Subcutaneous preadipocyte (primary cell): ENCODE data around the gene SF3A1. TPM values are rescaled to one million over a fixed set of nuclear protein-coding genes. Genes with fewer than 3 reads are reported as not detected.

Source experiments
- total RNA-seq: library from RNA; depleted of rRNA; stranded (reverse); fragments of >200 nt; gene quantifications from 2 replicates; pipeline ENCODE4 v1.2.3, GENCODE V29; 2012

SF3A1 gene, protein sequence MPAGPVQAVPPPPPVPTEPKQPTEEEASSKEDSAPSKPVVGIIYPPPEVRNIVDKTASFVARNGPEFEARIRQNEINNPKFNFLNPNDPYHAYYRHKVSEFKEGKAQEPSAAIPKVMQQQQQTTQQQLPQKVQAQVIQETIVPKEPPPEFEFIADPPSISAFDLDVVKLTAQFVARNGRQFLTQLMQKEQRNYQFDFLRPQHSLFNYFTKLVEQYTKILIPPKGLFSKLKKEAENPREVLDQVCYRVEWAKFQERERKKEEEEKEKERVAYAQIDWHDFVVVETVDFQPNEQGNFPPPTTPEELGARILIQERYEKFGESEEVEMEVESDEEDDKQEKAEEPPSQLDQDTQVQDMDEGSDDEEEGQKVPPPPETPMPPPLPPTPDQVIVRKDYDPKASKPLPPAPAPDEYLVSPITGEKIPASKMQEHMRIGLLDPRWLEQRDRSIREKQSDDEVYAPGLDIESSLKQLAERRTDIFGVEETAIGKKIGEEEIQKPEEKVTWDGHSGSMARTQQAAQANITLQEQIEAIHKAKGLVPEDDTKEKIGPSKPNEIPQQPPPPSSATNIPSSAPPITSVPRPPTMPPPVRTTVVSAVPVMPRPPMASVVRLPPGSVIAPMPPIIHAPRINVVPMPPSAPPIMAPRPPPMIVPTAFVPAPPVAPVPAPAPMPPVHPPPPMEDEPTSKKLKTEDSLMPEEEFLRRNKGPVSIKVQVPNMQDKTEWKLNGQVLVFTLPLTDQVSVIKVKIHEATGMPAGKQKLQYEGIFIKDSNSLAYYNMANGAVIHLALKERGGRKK
- total RNA-seq, result 19.5 and 41.4 TPM in 2 replicates

DNA sequence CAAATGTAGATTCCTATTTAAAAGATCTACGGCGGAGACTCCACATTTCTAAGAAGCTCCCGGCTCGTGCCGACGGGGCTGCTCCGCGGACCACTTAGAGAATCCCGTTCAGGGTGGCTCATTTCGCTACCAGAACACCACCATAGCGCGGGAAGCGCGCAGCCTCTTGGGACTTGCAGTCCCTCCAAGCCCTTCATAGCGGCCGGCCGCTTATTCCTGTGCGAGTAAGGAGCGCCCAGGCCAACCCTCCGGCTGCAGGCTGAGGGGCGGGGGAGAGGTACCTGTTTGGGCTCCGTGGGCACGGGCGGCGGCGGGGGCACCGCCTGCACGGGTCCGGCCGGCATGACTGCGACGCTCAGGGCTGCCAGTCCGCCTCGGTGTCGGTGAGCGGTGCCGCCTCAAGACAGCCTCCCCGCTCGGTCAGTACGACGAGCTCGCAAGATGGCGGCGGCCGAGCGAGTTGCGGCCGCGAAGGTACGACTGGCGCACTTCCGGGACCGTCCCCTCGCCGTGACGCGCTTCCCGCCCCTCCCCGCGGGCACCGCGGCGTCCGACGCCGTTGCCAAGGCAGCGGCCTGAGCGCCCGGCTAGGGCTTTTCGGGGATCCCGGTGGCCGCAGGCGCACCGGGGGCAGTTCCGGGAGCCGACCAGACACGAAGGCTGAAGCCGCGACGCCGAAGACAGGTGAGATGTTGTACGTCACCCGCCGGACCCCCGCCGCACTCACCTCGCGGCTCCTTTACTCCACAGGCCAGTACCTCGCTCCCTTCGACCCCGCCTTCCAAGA, at the start of gene SF3A1, which contains the start of gene CCDC157:
TSS of gene SF3A1 (minus strand) at position 446 of the 787 bp plus-strand sequence. CDS start at position 344, 102 bp downstream.
TSS of gene CCDC157 (plus strand) at position 559 of the 787 bp plus-strand sequence. CDS start 8,994 bp downstream, outside the sequence.

DNA sequence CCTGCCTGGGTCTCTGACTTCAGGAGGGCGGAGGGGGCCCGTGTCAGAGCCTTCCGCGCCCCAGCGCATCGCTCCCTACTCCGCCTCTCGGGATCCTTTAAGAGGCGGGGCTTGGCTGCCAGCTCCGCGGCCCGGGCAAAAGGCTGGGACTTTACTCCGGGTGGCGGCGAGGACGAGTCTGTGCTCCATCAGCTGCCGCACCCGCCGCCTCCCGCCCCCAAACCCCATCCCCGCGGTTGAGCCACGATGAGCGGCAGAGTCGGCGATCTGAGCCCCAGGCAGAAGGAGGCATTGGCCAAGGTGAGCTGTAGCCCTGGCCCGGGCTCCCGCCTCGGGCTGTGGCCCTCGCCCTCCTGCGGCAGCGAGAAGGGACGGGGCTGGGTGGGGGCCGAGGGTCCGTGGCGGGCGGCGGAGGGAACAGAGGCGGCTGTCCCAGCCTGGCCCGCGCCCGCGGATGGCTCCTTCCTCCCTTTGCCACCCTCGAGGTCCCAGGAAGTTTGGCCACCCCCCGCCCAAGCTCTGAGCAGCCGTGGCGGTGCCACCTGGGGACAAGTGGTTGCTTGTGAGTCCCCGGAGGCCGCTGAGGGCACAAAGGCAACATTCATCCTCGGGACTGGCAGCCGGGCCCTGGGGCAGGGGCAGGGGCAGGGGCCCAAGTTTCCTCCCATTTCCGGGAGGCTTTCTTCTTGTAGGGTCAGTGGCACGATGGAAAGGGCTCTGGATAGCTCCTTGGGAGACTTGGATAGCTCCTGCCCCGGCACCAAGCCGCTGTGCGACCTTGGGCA, 40.4 kb upstream of the SF3A1 start, which contains the start of gene SEC14L2:
TSS of gene SEC14L2 (plus strand) at position 148 of the 785 bp plus-strand sequence. CDS start at position 247, 99 bp downstream.

DNA sequence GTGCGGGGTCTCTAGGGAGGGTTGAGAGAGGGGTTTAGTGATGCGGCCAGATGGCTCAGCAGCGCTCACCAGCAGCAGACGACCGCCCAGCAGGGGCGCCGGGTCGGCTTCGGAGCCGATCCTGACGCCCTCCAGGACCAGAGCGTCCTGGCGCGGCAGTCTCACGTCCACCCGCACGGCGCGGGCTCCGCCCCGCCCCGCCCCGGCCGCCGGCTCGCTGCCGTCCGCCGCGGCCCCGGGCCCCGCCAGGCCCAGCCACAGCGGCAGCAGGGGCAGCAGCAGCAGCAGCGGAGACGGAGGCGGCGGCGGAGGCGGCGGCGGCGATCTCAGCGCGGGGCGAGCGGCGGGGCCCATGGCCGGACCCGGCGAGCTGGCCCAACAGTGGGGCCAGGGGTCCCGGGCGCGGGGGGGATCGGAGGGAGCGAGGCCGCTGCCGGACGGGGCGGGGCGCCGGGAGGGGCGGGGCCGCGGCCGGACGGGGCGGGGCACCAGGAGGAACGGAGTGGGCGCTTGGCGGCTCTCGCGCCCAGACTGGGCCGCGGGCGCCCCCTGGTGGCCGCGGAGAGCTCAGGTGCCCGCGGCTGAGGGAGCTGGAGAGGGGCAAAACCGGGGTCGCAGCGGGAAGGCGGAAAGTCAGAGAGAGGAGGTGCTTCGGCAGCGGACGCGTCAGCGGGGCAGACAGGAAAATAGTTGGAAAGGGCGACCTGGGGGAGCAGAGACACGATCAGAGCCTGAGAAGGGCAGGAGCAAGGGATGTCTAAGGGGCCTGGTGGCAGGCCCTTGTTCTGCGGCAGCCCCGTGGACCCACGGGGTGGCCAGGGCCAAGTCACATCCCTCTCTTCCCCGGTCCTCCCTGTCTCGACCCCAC, 30.5 kb upstream of the SF3A1 start, which contains the start of gene RNF215:
TSS of gene RNF215 (minus strand) at position 452 of the 868 bp plus-strand sequence. CDS start at position 354, 98 bp downstream.

DNA sequence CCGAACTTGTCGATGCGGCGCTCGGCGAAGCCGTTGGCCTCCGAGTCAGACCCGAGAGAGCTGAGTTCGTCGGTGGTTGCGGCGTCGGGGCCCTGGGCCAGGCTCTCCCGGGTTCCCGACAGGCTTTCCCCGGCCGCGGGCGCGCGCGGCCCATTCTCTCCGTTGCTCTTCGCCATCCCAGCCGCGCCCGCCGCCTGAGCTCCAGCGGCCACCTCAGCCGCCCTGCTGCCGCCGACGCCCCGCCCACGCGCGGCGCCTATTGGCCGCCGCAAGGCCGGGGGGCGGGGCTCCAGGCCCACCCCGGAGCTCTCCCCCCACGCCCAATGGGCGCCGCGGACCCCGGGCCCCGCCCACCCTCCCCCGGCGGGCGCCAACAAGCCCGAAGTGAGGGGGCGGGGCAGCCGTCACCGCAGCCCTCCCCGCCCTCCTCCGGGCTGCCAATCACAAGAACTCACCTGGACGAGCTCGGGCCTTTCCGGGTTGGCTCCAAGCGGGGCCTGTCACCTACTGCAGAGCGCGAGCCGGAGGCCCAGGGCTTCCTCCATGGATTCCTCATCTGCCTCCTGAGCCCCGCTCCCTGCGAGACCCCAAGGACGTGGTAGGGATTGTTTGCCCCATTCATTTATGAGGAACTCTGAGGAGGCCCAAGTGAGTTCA, 29.9 kb downstream of the SF3A1 start, which contains the start of gene TBC1D10A:
TSS of gene TBC1D10A (minus strand) at position 236 of the 657 bp plus-strand sequence. CDS start at position 176, 60 bp downstream.

DNA sequence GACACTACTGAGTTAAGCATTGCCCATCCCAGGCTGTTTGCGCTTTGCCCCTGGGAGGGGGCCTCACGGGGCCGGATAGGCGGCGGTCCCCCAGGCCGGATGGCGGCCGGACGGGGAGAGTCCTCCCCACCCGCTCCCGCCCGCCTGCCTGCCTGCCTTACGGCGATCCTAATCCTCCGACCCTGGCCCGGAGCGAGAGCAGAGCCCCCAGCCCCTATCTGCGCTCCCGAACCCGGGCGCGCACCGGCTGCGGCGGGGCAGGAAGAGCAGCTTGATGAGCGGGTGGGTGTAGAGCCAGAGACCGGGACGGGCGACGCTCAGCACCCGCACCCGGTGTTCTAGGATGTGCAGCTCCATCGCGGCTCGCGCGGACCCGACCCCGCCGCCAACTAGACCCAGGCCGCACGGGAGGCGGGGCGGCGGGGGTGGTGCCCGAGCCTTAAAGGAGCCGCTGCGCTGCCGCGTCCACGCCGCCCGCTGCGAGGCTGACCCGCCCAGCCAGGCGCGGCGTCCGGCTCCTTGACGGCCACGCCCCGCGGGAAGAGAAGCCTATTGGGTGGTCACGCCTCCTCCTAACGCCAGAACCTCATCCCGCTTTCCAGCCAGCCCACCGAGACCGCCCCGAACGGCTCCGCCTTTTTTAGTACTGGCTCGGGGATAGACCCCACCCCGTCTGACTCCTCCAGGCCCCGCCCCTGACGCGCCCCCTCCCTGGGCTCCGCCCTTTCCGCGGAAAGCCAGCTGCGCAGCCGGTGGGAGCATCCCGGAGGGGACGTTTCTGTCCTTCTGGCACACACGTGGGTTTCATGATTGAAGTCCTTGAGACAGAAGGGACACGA, 67.3 kb downstream of the SF3A1 start, which contains the start of gene CASTOR1:
TSS of gene CASTOR1 (minus strand) at position 365 of the 839 bp plus-strand sequence. CDS start at position 357, 8 bp downstream.

Other genes starting within 250 kb of the SF3A1 start
- 1.5 and 3.1 TPM in 2 replicates for gene LIF, start 110.1 kb downstream of the SF3A1 start, total RNA-seq
- gene OSM, start 90.0 kb downstream of the SF3A1 start, total RNA-seq, result not detected in 2 replicates
- 2.3 and 2.9 TPM in 2 replicates for gene CASTOR1, start 67.4 kb downstream of the SF3A1 start, total RNA-seq
- gene TBC1D10A, start 30.0 kb downstream of the SF3A1 start, total RNA-seq, result 12.9 and 15.6 TPM in 2 replicates
- gene CCDC157, start 113 bp upstream of the SF3A1 start, total RNA-seq, result 1.1 and 1.6 TPM in 2 replicates
- 12.9 and 14.5 TPM in 2 replicates for gene RNF215, start 30.5 kb upstream of the SF3A1 start, total RNA-seq
- gene SEC14L2, start 40.1 kb upstream of the SF3A1 start, total RNA-seq, result 17.4 and 25.0 TPM in 2 replicates
- 6.6 and 10.9 TPM in 2 replicates for gene MTFP1, start 68.9 kb upstream of the SF3A1 start, total RNA-seq
- gene SEC14L3, start 115.1 kb upstream of the SF3A1 start, total RNA-seq, result not detected in 2 replicates
- gene SEC14L4, start 148.8 kb upstream of the SF3A1 start, total RNA-seq, result 0.78 and 1.1 TPM in 2 replicates
- gene SEC14L6, start 189.8 kb upstream of the SF3A1 start, total RNA-seq, result under 0.01 TPM in 1 of 2 replicates, not detected in the other
- not detected in 2 replicates for gene GAL3ST1, start 217.8 kb upstream of the SF3A1 start, total RNA-seq
- gene PES1, start 235.0 kb upstream of the SF3A1 start, total RNA-seq, result 113 and 115 TPM in 2 replicates